ENCODE measurements around the gene ADK.

DNA sequence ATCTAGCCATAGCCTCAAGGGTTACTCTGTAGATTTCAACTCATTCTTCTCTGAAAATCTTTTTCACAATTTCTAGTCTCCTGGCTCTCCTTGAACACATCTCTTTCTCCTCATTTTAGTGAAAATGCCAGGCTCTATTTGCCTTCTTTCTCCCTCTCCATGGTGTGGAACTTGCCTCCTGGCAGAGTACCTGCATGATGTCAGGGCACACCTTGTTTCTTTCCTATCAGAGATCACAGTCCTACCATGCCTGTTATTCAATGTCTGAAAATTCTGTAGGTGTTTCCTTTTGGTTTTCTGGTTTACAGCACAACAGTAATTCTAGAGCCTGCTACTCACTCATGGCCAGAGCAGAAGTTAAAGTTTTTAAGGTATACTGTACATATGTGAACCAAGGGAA, 237.8 kb downstream of the ADK start:
- no peak for TF ChIP-seq CTCF (conservative IDR thresholded peaks at IDR 0.05; ENCODE audit: low read length)
- no peak for TF ChIP-seq EZH2phosphoT487 (IDR thresholded peaks at IDR 0.05; ENCODE audit: borderline replicate concordance, low read depth, low read length)

Data from OCI-LY7 (cell line).